GM19328 (cell line): ENCODE measurements around the gene ASB16.
A peak's percentile ranks its signal among the peaks of the same experiment; 100 is the strongest.
"Not testable (repeated sequence)": the region's sequence is repeated elsewhere in the genome, so short reads cannot be mapped to it uniquely, and the experiment has no call there.

ENCODE experiments used
- ATAC-seq: cut with Tn5 transposase; IDR thresholded peaks from one replicate; pipeline ENCODE4 v1.9.1; 2021; ENCODE audit warnings: mild to moderate bottlenecking, moderate library complexity; ENCODE audit not compliant: unreplicated experiment

ASB16 gene

DNA sequence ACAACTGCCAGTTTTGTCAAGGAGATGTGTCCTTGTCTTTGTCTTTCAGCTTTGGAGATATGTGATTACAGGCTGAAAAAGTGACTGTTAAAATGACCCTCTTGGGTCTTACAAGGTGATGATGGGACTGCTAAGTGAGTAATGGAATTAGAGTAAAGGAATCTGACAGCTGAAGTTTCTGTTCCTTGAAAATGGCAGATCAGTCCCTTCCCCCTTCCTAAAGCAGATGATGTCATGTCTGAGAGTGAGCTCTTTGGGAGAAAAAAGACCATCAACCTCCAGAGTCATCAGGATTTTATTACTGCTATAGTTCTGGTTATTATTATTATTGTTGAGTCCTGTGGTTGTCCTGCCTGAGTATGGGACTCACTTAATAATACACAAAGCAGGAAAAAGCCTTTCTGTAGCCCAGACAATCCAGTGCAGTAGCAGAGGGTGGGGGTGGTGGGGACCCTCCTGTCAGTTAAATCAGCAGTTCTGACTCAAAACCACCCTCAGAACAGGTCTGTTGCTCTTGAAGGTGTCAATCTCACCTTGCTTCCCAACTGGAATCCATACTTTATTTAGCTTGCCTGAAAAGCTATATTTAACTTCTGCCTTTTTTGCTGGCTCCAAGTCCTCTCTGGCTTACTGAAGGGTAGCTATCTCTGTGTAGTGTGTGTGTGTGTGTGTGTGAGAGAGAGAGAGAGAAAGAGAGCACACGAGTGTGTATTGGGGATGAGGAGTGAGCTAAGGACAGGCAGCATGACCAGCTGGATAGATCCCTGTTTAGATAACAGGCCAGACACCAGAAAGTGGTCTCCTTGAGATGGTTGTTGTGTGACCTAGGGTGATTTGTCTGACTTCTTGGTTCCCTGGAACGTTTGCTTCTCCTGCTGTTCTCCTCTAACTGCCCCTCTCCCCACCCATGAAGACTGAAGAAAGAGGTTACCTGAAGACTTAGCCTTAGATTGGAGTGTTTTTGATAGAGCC lies 23.8 kb upstream of the ASB16 start:
- no peak for ATAC-seq

DNA sequence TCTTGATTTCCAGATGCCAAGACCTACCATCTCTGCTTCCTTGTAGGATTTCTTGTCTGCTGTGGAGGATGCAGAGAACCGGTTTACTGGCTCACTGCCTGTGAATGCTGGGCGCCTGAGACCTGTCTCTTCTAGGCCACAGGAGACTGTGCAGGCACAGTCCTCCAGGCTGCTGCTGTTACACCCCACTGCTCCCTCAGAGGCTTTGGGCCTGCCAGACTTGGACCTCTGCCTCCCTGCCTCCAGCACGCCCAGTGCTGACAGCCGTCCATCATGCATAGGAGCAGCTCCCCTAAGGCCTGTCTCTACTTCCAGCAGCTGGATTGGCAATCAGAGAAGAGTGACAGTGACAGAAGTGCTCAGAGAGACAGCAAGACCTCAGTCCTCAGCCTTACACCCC lies 22.7 kb upstream of the ASB16 start:
- ATAC-seq: no peak

DNA sequence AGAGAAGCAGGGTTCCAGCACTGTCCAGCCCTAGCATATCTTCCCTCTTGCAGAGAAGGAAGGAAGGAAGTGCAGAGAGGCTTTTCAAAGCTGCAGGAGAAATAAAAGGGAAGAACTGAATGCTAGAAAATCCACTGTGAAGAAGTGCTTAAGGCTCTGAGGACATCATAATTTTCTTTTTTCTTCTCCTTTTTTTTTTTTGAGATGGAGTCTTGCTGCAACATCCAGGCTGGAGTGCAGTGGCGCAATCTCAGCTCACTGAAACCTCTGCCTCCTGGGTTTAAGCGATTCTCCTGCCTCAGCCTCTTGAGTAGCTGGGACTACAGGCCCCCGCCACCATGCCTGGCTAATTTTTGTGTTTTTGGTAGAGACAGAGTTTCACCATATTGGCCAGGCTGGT lies 21.4 kb upstream of the ASB16 start:
- not testable (repeated sequence) for ATAC-seq

DNA sequence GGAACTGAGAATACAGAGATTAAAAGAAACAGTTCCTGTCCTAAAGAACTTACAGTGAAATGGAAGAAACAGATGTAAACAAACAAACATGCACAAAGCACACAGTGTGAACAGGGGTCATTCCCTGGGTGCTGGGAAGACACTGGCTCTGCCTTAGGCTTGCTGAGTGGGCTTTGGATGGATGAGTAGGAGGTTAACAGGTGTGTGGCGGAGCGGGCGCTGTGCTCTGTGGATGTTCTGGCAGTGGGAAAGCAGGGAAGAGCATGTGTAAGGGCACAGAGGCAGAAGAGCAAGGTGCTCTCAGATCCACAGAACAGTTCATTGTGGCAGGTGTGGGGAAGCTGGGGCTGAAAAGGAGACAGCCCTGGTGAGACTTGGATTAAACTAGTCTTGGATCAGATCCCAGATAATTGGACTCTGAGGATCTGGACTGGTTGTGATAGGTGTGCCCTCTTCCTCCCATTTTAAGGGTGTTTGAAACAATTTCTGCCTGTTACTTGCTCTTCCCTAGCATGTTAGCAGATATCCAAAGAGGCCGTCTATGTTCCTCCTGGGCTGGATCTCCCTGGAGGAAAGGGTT lies 20.7 kb upstream of the ASB16 start:
- no peak for ATAC-seq

DNA sequence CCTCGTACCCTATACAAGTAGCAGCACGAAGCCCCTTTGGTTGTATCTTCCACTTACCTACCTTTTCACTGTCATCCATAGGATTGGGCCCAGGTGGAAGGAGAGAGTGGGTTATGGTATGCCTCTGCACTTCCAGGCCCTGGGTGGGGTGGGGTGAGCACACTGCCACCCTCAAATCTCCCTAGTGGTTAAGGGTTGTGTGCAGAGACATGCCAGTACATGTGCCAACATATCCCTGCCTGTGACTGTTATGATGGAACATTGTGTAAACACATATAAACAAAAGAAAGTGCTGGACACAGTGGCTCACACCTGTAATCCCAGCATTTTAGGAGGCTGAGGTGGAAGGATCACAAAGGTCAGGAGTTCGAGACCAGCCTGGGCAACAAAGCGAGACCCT lies 17.6 kb upstream of the ASB16 start:
- ATAC-seq: no peak

DNA sequence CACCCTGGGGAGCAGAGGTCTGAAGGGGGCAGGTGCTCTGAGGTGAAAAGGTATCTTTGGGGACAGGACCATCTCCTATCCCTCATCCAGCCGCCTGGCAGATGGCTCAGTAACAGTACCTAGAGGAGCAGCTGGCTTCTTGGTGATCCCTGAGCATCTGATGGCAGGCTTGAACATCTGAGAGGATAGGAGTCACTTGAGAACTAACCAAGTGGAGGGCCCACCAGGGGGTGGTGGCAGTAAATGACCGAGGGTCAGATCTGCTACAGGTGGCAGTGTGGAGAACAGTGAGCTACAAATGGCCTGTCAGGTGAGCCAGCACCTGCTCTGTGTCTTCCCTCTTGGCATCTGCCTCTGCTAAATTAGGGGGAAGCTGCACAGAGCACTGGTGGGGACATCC lies 15.0 kb upstream of the ASB16 start:
- ATAC-seq: no peak

DNA sequence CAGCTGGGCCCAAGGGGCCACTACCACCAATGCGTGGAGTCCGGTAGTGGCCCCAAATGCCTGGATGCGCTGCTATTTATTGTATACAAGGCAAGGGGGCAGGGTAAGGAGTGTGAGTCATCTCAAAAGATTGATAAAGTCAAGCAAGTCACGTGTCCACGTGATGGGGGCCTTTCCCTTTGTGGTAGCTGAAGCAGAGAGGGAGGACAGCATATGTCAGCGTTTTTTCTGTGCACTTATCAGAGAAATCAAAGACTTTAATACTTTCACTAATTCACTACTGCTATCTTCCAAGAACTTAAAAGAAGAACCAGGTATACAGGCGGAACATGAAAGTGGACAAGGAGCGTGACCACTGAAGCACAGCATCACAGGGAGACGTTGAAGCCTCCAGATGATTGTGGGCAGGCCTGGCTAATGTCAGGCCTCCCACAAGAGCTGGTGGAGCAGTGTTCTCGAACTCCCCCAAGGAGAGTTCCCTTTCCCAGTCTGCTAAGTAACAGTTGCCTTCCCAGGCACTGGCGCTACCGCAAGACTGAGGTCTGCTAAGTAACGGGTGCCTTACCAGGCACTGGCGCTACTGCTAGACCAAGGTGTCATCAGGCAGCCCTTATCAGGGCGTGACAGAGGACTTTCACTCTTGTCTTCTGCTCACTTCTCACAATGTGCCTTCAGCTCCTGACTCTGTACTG lies 10.8 kb upstream of the ASB16 start:
- no peak for ATAC-seq

DNA sequence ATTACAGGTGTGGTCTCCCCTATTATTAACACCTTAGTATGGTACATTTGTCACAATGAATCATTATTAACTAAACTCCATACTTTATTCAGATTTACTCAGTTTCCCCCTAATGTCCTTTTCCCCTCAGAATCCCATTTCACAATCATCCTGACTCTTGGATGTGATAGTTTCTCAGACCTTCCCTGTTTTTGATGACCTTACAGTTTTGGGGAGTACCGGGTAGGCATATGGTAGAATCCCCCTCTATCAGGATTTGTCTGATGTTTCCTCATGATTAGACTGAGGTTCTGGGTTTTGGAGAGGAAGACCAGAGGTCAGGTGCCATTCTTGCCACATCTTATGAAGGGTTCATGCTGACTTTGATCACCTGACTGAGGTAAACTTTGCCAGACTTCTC lies 6.0 kb upstream of the ASB16 start:
- ATAC-seq: no peak

DNA sequence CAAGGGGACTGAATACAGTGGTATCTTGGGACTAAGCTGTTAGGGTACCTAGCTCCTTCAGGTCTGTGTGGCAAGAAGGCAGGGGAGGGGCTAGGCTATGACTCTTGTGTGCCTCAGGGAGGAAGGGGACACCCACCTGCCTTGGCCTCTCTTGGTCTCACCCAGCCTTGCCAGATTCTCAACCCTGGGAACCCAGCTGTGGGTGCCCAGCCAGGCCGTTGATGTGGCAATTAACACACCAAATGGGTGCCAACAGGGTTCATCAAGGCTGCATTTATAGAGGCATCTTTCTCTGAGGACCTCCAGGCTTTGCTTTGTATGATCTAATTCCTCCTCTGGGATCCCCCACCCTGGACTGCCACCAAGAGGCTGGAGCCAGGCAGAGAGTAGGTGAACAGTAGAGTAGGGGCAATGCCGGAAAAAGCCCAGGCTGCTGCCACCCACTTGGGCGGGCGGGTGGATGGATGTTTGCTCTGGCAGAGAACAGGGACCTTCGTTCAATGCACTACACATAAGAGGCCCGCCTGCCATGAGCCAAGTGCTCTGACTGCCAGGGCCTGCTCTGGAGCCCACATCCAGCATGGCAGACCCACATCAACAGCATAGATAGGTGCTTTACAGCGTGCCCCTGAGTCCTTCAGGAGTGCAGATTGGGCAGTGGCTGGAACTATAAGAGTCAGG lies 3.2 kb upstream of the ASB16 start:
- ATAC-seq: no peak

DNA sequence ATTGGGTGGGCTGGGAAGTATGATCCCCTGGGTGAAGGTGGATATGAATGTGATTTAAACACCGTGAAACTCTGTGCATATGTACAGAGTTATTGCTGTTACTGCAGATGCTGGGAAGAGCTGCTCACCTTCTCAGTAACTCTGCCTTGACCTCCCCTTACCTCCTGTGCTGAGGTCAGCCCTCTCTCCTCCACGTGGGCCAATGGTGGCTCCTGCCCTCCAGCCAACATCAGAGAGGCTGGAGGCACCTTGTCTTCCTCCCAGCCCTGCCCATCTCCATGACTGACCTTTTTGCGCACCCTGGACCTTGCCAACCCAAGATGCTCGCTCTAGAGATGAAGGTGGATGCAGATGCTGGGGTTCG lies 387 bp upstream of the ASB16 start:
- no peak for ATAC-seq

DNA sequence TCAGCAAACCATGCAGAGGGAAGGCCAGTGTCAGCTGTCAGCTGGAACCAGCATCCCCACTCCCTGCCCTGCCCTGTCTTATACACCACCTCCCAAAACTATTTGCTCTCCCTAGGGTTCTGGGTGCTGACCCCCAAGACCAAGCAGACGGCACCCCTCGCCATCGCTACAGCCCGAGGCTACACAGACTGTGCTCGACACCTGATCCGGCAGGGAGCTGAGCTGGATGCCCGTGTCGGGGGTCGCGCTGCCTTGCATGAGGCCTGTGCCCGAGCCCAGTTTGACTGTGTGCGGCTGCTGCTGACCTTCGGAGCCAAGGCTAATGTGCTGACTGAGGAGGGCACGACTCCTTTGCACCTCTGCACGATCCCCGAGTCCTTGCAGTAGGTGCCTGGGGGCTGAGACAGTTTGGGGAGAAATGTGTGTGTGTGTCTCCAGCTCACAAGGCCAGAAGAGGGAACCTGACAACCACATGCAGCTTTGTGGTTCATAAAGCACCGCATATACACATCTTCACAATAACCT lies 1.5 kb downstream of the ASB16 start:
- ATAC-seq: no peak

DNA sequence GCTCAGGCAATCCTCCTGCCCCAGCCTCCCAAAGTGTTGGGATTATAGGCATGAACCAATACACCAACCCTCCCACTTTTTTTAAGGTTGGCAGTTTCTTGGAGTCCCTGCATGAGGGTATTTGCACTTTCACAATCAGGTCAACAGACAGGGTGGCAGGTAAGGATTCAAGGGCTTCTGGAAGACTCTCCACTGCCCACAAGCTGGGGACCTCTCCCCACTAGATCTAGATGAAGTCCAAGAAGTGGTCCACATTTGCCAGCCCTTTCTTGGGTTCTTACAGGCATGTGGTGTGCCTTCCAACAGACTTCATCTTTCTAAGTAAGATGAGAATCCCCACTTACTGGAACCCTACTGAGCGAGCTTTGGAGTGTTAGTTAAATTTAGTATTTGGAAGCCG lies 3.9 kb downstream of the ASB16 start:
- no peak for ATAC-seq

DNA sequence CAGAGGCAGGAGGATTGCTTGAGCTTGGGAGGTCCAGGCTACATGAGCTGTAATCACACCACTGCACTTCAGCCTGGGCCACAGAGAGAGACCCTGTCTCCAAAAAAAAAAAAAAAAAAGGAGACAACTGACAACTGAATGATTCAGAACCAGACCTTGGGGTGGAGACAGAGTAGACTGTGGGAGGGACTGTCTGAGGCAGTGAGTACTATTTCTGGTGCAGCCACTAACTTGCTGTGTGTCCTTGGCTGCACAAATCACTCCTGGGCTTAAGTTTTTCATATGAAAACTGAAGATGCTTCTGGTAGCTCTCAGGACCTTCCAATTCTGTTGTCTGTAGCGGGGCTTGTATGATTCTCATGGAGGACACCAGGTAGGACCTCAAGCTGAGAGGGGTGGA lies 5.8 kb downstream of the ASB16 start:
- ATAC-seq: no peak

DNA sequence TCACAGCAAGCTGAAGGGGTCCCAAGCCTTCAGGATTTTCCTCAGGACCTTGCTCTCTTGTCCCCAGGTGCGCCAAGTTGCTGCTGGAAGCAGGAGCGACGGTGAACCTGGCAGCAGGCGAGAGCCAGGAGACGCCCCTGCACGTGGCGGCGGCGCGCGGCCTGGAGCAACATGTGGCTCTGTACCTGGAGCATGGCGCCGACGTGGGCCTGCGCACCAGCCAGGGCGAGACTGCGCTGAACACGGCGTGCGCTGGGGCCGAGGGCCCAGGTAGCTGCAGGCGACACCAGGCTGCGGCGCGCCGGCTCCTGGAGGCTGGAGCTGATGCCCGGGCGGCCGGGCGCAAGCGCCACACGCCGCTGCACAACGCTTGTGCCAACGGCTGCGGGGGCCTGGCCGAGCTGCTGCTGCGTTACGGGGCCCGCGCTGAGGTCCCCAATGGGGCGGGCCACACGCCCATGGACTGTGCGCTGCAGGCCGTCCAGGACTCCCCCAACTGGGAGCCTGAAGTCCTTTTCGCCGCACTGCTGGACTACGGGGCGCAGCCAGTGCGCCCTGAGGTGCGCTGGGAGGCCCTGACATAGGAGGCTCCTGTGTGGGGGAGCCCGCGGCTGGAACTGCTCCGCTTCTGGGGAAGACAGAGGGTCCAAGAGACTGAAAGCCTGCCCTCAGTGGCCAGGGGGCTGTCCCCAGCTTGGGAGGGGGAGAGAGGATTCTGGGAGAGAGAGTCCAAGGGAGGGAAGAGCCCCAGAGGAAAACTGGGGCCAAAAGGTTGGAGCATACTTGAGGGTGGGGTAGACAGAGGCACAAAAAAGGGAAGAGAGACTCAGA lies 6.4 kb downstream of the ASB16 start:
- ATAC-seq: no peak

DNA sequence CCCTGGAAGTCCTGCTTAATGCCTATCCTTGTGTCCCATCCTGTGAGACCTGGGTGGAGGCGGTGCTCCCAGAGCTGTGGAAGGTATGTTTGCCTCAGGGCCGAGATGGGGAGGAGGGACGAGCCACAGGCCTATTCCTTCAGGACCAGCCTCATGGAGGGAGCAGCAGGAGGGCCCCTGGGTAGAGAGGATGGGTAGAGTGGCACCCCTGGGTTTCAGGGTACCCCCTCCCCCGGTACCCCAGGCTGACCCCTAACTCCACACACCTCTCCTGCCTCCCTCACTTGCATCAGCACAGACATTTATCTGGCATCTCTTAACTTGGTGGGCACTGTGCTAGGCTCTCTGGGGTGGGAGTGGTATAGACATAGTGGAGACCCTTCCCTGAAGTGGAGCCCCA lies 7.1 kb downstream of the ASB16 start:
- ATAC-seq: no peak

DNA sequence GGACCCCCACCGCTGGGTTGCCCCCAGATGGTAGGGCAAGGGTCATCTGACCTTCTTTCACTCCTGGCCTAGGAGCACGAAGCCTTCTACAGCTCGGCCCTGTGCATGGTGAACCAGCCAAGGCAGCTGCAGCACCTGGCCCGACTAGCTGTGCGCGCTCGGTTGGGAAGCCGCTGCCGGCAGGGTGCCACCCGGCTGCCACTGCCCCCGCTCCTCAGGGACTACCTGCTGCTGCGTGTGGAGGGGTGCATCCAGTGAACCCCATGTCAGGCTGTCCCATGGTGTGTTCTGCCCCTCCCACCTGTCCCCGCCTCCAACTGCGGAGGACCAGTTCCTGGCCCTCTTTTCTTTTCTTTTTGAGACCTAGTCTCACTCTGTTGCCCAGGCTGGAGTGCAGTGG lies 7.6 kb downstream of the ASB16 start:
- ATAC-seq: no peak

DNA sequence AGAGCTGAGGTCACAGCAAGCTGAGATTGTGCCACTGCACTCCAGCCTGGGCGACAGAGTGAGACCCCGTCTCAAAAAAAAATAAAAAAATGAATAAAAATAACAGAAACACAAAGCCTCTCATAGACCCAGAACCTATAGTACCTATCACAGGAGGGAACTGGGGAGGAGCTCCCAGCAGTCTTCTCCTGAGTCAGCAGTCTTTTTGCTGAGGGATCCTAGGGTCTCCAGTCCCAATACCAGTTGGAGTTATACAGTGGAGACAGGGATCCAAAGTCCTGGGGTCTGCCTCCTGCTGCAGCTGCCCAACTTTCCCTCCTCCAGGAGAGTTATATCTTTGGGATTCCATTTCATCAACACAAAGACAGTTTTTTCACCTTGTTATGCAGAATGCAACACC lies 12.5 kb downstream of the ASB16 start:
- no peak for ATAC-seq

DNA sequence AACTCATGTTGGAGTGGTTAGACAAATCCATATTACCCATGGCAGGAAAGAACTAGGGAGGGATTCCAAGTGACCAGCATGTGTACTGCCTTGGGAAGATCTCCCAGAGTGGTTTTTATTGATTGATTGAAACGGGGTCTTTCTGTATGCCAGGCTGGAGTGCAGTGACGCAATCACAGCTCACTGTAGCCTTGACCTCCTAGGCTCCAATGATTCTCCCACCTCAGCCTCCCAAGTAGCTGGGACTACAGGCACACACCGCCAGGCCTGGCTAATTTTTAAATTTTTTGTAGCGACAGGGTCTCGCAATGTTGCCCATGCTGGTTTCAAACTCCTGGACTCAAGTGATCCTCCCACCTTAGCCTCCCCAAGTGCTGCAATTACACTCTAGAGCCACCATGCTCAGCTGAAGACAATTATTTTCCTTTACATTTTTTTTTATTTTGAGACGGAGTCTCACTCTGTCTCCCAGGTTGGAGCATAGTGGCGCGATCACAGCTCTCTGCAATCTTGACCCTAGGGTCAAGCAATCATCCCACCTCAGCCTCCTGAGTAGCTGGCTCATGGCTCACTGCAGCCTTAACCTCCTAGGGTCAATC lies 13.8 kb downstream of the ASB16 start:
- ATAC-seq: no peak

DNA sequence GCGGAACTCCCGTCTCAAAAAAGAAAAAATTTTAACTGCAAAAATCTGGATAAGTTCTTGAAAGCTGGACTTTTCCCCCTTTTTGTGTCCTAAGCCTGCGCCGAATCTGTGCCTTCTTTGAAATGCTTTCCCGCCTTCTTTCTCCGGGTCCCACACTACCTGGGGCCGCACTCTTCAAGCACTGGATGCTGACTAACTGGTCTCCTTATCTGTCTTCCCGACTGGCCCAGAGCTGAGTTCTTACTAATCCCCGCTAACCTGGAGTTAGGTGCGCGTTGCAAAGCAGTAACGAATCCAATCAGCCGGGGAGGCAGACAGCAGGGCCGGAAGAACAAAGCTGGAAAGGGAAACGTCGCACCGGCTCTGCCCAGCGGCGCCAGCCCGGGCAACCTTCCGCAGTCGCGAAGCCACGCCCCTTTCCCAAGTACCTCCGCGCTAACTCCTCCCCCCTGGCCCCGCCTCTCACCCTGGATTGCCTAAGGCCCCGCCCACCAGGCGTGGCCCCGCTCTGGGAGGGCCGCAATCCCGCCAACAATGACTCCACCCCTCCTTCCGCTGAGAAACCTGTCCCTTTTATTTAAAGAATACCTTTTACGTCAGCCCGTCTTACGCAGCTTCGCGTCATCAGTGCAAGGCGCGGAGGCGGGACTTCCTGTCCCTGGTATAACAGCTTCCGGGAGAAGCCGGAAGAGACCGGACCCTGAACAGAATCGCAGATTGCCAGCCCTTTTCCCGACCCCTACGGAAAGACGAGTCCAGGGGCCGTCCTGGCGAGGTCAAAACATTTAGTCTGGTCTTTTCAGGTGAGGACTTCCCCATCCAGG lies 16.0 kb downstream of the ASB16 start, which contains the start of gene TMUB2:
TMUB2 (plus strand) TSS at position 666 of the 824 bp plus-strand sequence. CDS start 737 bp downstream, outside the sequence.
- ATAC-seq: peak; percentile 84
